Stimulated activated CD8-positive, alpha-beta memory T cell treated with anti-CD3 and anti-CD28 coated beads, Interleukin-7, amount 100 ng/mL, for 48 hours (primary cell): ENCODE data around the gene LZTR1.
A peak's percentile ranks its signal among the peaks of the same experiment; 100 is the strongest.

Experiments used
- DNase-seq, 2 donors: peaks; one replicate each; pipeline ENCODE4 v3.0.0-alpha.2; 2020; ENCODE audit warnings: low read depth in 1 of 2; ENCODE audit errors: extremely low read depth in 1 of 2

Gene LZTR1

GRCh38 chr22:20979243-20979809, 2.8 kb upstream of the LZTR1 start:
- DNase-seq, result peak in 1 of 2 donors; percentile 72

GRCh38 chr22:20979940-20980453, 2.1 kb upstream of the LZTR1 start:
- DNase-seq, result no peak

GRCh38 chr22:20980523-20980922, 1.6 kb upstream of the LZTR1 start:
- DNase-seq, result no peak

GRCh38 chr22:20980938-20981722, 967 bp upstream of the LZTR1 start:
- DNase-seq, result no peak

- DNase-seq, result no peak
Observed at GRCh38 chr22:20982563-20982882, 426 bp downstream of the LZTR1 start.

GRCh38 chr22:20983081-20983771, 1.1 kb downstream of the LZTR1 start:
- DNase-seq, result no peak

- DNase-seq, result no peak
Observed at GRCh38 chr22:20985720-20986119, 3.6 kb downstream of the LZTR1 start.

- no peak for DNase-seq
Observed at GRCh38 chr22:20986365-20986764, 4.3 kb downstream of the LZTR1 start.

GRCh38 chr22:20987375-20987774, 5.3 kb downstream of the LZTR1 start:
- DNase-seq, result no peak

- no peak for DNase-seq
Observed at GRCh38 chr22:20988573-20989322, 6.7 kb downstream of the LZTR1 start.

- no peak for DNase-seq
Observed at GRCh38 chr22:20989323-20990138, 7.4 kb downstream of the LZTR1 start.

GRCh38 chr22:20990184-20991180, 8.4 kb downstream of the LZTR1 start:
- no peak for DNase-seq

- no peak for DNase-seq
Observed at GRCh38 chr22:20991252-20992055, 9.4 kb downstream of the LZTR1 start.

- no peak for DNase-seq
Observed at GRCh38 chr22:20992056-20992442, 10.0 kb downstream of the LZTR1 start.

- no peak for DNase-seq
Observed at GRCh38 chr22:20992456-20993303, 10.6 kb downstream of the LZTR1 start.

GRCh38 chr22:20993304-20994127, 11.4 kb downstream of the LZTR1 start:
- DNase-seq, result no peak
